Left lung (tissue), 10 donors: Measurements from ENCODE around the gene MTA1. TPM values are rescaled to one million over a fixed set of nuclear protein-coding genes. Genes with fewer than 3 reads are reported as not detected.

Source experiments
- ATAC-seq: fragments of 200-7000 bp; cut with Tn5 transposase; one replicate; pipeline ENCODE4 v1.9.1; 2020; ENCODE audit warnings: moderate library complexity
- DNase-seq, 4 donors: peaks; one replicate each; pipeline ENCODE4 v3.0.0-alpha.2; 2013 to 2020
- H3K27ac ChIP-seq, 2 donors: fragments of 200-600 bp; sonication (generic) in 1 of 2; one replicate each; pipeline versions ENCODE4 v1.5.0 to v1.8.0; 2020 to 2021
- H3K27me3 ChIP-seq, 2 donors: fragments of 200-600 bp; sonication (generic) in 1 of 2; one replicate each; pipeline versions ENCODE4 v1.5.0 to v1.8.0; 2020 to 2021
- H3K36me3 ChIP-seq, 2 donors: fragments of 200-600 bp; sonication (generic) in 1 of 2; one replicate each; pipeline versions ENCODE4 v1.5.0 to v1.8.0; 2020 to 2021
- H3K4me1 ChIP-seq, 2 donors: fragments of 200-600 bp; one replicate each; pipeline ENCODE4 v1.8.0; 2021
- H3K4me3 ChIP-seq, 2 donors: fragments of 200-600 bp; sonication (generic) in 1 of 2; one replicate each; pipeline versions ENCODE4 v1.5.0 to v1.8.0; 2020 to 2021; ENCODE audit warnings: mild to moderate bottlenecking in 1 of 2
- H3K9me3 ChIP-seq, 2 donors: fragments of 200-600 bp; sonication (generic) in 1 of 2; one replicate each; pipeline versions ENCODE4 v1.5.0 to v1.8.0; 2020 to 2021
- CTCF ChIP-seq, 2 donors: fragments of 200-600 bp; sonication (generic) in 1 of 2; IDR thresholded peaks; one replicate each; pipeline versions ENCODE4 v1.5.0 to v1.8.0; 2021; ENCODE audit warnings: antibody characterized with exemption in 2 of 2
- intact Hi-C, 2 donors: fragments of 100-400 bp; cut with DNase I; formaldehyde crosslinking; loops; one replicate each; pipeline versions ENCODE4 v1.11.2 to v1.14.2; 2022
- polyA plus RNA-seq, 6 donors: library from polyadenylated mRNA; unstranded; fragments of 120-200 nt; gene quantifications; one replicate each; pipeline ENCODE4 v1.2.1, GENCODE V29; 2013; ENCODE audit not compliant: insufficient read length in 6 of 6
- total RNA-seq, 2 donors: library from RNA; stranded (reverse); fragmentation: NEBNext Ultra II Directional; extraction: Animal tissue kit (Norgen Biotek cat#: 25700); gene quantifications; one replicate each; pipeline ENCODE4 v1.2.1, GENCODE V29; 2021
- donor health status: DM: no; HTN: yes; CAD: no.
- donor health status: DM: no; HTN: no; CAD: no.

MTA1 gene
- total and polyA plus RNA-seq, 8 donors: 60.6 to 165 (median 118) TPM

GRCh38 chr14:105500036-105500725, 80.6 kb downstream of the MTA1 start:
- peaks cover 0 to 22% of the 10 kb centered on the region in 2 donors for H3K36me3 ChIP-seq
- peak in 2 of 4 donors; percentile 18 to 31 for DNase-seq
- no peak for ATAC-seq
- no peaks in the 10 kb centered on the region for H3K27me3 ChIP-seq
- intact Hi-C loops: no loop called here
- no peaks in the 10 kb centered on the region for H3K4me1 ChIP-seq
- no peak overlapping the region for H3K4me3 ChIP-seq
- H3K27ac ChIP-seq: no peak overlapping the region
- no peak for TF ChIP-seq CTCF (IDR thresholded peaks at IDR 0.05)
- H3K9me3 ChIP-seq: no peaks in the 10 kb centered on the region

- Histone ChIP-seq H3K4me1 (no peaks in the 10 kb centered on the region), H3K9me3 (no peaks in the 10 kb centered on the region), H3K4me3 (no peak overlapping the region), H3K27me3 (no peaks in the 10 kb centered on the region), H3K36me3 (peaks cover 0 to 22% of the 10 kb centered on the region in 2 donors), H3K27ac (no peak overlapping the region)
- intact Hi-C loops: no loop called here
- TF ChIP-seq CTCF (IDR thresholded peaks at IDR 0.05): no peak
- DNase-seq (peak in 1 of 4 donors; percentile 35), ATAC-seq (no peak)
Measured at GRCh38 chr14:105500726-105501101, 81.1 kb downstream of the MTA1 start.

- peaks cover 0 to 22% of the 10 kb centered on the region in 2 donors for H3K36me3 ChIP-seq
Measured at GRCh38 chr14:105501504-105502291, 82.1 kb downstream of the MTA1 start.

GRCh38 chr14:105502446-105503295, 83.0 kb downstream of the MTA1 start:
- no peaks in the 10 kb centered on the region for H3K4me1 ChIP-seq
- intact Hi-C loops: no loop called here
- DNase-seq: peak in 2 of 4 donors; percentile 23 to 64
- no peak for ATAC-seq
- no peak overlapping the region for H3K4me3 ChIP-seq
- no peak for TF ChIP-seq CTCF (IDR thresholded peaks at IDR 0.05)
- H3K27ac ChIP-seq: no peak overlapping the region
- H3K27me3 ChIP-seq: peaks cover 0 to 7% of the 10 kb centered on the region in 2 donors
- H3K36me3 ChIP-seq: peaks cover 0 to 18% of the 10 kb centered on the region in 2 donors
- no peaks in the 10 kb centered on the region for H3K9me3 ChIP-seq

More at GRCh38 chr14:105501504-105502291, 82.1 kb downstream of the MTA1 start:
- intact Hi-C loops: no loop called here
- no peak for TF ChIP-seq CTCF (IDR thresholded peaks at IDR 0.05)
- DNase-seq: peak in 2 of 4 donors; percentile 17 to 37
- Histone ChIP-seq H3K4me3 (no peak overlapping the region), H3K4me1 (no peaks in the 10 kb centered on the region), H3K27ac (no peak overlapping the region), H3K27me3 (no peaks in the 10 kb centered on the region), H3K9me3 (no peaks in the 10 kb centered on the region)
- no peak for ATAC-seq
